Right atrium auricular region (tissue), 2 donors: Measurements from ENCODE around the gene TCF7. TPM values are rescaled to one million over a fixed set of nuclear protein-coding genes. Genes with fewer than 3 reads are reported as not detected.

ENCODE experiments used
- DNase-seq: peaks from one replicate; pipeline ENCODE4 v3.0.0-alpha.2; 2019; ENCODE audit warnings: low spot score
- H3K27ac ChIP-seq, 2 donors: fragments of 200-600 bp; sonication (generic); 1 replicate in 1 of 2; 2 replicates in 1 of 2; pipeline ENCODE4 v1.5.1; 2016 to 2019
- H3K27me3 ChIP-seq, 2 donors: fragments of 200-600 bp; sonication (generic); one replicate each; pipeline versions ENCODE4 v1.5.1 to v1.6.0; 2017 to 2019
- H3K36me3 ChIP-seq: fragments of 200-600 bp; sonication (generic); one replicate; pipeline ENCODE4 v1.5.1; 2016
- H3K4me1 ChIP-seq, 2 donors: fragments of 200-600 bp; sonication (generic); one replicate each; pipeline versions ENCODE4 v1.5.1 to v1.6.0; 2017 to 2019
- H3K4me3 ChIP-seq, 2 donors: fragments of 200-600 bp; sonication (generic); 1 replicate in 1 of 2; 2 replicates in 1 of 2; pipeline ENCODE4 v1.5.1; 2017 to 2019; ENCODE audit warnings: mild to moderate bottlenecking in 1 of 2, moderate library complexity in 1 of 2
- H3K9me3 ChIP-seq, 2 donors: fragments of 200-600 bp; sonication (generic); one replicate each; pipeline ENCODE4 v1.5.1; 2019
- total RNA-seq, 2 donors: library from RNA; depleted of rRNA; stranded (reverse); fragments of >200 nt; gene quantifications; one replicate each; pipeline ENCODE4 v1.1.0, GENCODE V29; 2016
- TF ChIP-seq, protein P1 (sequence below), 2 donors: fragments of 200-600 bp; sonication (generic); IDR thresholded peaks; one replicate each; pipeline ENCODE4 v1.5.1; 2019; ENCODE audit warnings: antibody characterized with exemption in 2 of 2

Gene TCF7
- total RNA-seq, 2 donors from 2014 or later, result 1.3 to 1.7 TPM

- Histone ChIP-seq H3K4me3 (no peak overlapping the region), H3K27me3 (no peaks in the 10 kb centered on the region), H3K9me3 (no peaks in the 10 kb centered on the region), H3K4me1 (peaks cover 0 to 30% of the 10 kb centered on the region in 2 donors), H3K36me3 (no peaks in the 10 kb centered on the region), H3K27ac (peak overlapping the region in 1 of 2 donors; percentile 98)
- TF ChIP-seq, protein P1, sequence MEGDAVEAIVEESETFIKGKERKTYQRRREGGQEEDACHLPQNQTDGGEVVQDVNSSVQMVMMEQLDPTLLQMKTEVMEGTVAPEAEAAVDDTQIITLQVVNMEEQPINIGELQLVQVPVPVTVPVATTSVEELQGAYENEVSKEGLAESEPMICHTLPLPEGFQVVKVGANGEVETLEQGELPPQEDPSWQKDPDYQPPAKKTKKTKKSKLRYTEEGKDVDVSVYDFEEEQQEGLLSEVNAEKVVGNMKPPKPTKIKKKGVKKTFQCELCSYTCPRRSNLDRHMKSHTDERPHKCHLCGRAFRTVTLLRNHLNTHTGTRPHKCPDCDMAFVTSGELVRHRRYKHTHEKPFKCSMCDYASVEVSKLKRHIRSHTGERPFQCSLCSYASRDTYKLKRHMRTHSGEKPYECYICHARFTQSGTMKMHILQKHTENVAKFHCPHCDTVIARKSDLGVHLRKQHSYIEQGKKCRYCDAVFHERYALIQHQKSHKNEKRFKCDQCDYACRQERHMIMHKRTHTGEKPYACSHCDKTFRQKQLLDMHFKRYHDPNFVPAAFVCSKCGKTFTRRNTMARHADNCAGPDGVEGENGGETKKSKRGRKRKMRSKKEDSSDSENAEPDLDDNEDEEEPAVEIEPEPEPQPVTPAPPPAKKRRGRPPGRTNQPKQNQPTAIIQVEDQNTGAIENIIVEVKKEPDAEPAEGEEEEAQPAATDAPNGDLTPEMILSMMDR (IDR thresholded peaks at IDR 0.05), result no peak
- no peak for DNase-seq
These were observed 63.6 kb downstream of the TCF7 start for GRCh38 chr5:134178096-134178419.

- no peak for DNase-seq
- TF ChIP-seq, protein P1 (IDR thresholded peaks at IDR 0.05), result no peak
These were observed 69.0 kb downstream of the TCF7 start for GRCh38 chr5:134183481-134183880.

DNA sequence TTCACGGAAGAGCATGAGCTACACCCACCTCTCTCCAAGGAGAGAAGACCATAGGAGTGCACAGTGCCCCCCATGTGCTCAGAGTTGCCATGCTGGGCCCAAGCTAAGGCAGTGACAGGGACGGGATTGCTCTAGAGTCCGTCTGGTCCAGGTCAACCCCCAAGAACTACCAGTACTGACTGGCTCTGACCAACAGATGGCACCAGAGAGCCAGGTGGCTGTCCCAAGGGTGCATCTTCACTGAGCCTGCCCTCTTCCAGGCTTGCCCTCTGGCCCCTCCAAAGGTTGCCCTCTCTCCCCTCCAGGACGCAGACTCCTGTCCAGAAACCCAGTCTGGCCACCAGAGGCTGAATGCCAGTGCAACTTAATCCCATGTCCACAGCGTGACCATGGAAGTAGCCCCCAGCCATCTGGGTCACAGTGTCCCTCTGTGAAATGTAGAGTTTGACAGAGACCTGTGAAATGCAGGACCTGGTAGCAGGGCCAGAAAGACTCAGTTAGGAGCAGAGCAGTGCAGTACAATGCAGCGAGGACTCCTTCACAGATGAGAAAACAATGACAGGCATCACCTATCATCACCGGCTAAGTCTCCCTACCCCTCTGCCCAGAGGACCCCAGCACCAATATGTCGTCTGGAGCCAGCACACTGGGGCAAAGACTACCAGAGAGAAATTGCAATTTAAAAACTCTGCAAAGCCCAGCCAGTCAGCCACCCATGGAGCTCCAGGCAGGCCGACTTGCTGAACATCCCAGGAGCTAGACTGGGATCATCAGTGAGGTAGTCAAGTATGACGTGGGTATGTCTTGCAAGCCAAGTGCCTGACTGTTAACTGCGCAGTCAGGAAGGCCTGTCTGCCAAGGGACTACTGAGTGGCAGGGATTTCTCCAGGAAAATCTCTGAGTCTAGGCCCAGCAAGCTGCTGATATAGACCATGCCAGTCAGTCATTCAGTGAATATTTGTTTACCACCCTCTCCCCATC lies 70.0 kb downstream of the TCF7 start:
- TF ChIP-seq, protein P1 (IDR thresholded peaks at IDR 0.05), result peak; percentile 88 to 92
- no peaks in the 10 kb centered on the region for H3K27me3 ChIP-seq
- no peaks in the 10 kb centered on the region for H3K36me3 ChIP-seq
- H3K9me3 ChIP-seq, result no peaks in the 10 kb centered on the region
- H3K27ac ChIP-seq, result no peak overlapping the region
- H3K4me3 ChIP-seq, result no peak overlapping the region
- DNase-seq, result no peak
- no peaks in the 10 kb centered on the region for H3K4me1 ChIP-seq

More at GRCh38 chr5:134183481-134183880, 69.0 kb downstream of the TCF7 start:
- Histone ChIP-seq H3K27ac (no peak overlapping the region), H3K36me3 (no peaks in the 10 kb centered on the region), H3K4me3 (no peak overlapping the region), H3K9me3 (no peaks in the 10 kb centered on the region), H3K27me3 (no peaks in the 10 kb centered on the region), H3K4me1 (no peaks in the 10 kb centered on the region)

DNA sequence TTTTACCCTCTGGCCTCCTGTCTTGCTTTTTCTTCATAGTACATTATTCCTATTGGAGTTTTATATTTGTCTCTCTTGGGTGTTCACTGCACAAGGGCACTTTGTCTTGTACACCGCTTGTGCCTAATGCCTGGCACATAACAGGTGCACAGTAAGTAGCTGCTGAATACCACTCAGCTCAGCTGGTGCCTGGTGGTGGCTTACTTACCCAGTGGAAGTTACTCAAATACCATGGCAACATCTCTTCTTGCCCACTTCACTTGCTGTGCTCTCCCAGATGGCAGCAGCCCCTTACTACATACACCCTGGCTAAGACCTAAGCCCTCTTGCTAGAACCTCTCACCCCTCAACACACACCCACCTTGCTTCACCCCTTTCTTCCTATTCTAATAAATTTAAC lies 73.6 kb downstream of the TCF7 start:
- Histone ChIP-seq H3K4me1 (no peaks in the 10 kb centered on the region), H3K4me3 (no peak overlapping the region), H3K9me3 (no peaks in the 10 kb centered on the region), H3K27me3 (no peaks in the 10 kb centered on the region), H3K36me3 (no peaks in the 10 kb centered on the region), H3K27ac (no peak overlapping the region)
- TF ChIP-seq, protein P1 (IDR thresholded peaks at IDR 0.05), result no peak
- no peak for DNase-seq

DNA sequence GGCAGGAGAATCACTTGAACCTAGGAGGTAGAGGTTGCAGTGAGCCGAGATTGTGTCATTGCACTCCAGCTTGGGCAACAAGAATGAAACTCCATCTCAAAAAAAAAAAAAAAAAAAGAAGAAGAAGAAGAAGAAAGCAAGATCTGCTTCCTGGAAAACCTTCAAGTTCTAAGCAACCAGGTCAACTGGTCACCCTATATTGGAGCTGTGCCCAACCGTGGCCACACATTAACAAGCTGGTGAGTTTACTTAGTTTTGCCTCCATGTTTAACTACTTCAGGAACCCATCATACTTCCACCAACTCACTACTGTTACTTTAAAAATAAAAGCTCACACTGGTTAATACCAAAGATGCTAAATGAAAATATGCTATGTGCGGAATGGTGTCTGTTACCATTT lies 74.5 kb downstream of the TCF7 start:
- TF ChIP-seq, protein P1 (IDR thresholded peaks at IDR 0.05), result no peak
- no peak for DNase-seq
- H3K4me1 ChIP-seq, result no peaks in the 10 kb centered on the region

More for the DNA sequence above, 74.5 kb downstream of the TCF7 start:
- Histone ChIP-seq H3K27ac (no peak overlapping the region), H3K9me3 (no peaks in the 10 kb centered on the region), H3K36me3 (no peaks in the 10 kb centered on the region), H3K27me3 (no peaks in the 10 kb centered on the region), H3K4me3 (no peak overlapping the region)
